AG09319 (cell line): Measurements from ENCODE around the gene VWA5B2.

ENCODE experiments used
- DNase-seq: peaks from one replicate; pipeline ENCODE4 v3.0.0-alpha.2; 2010; ENCODE audit warnings: low read depth; ENCODE audit errors: extremely low read depth
- CTCF ChIP-seq: IDR thresholded peaks from 2 replicates; pipeline ENCODE4 v1.5.1; 2011; ENCODE audit warnings: low read depth, mild to moderate bottlenecking, inconsistent platforms, low read length, moderate library complexity

VWA5B2 gene

GRCh38 chr3:184241447-184242296 is 12.3 kb downstream of the VWA5B2 start:
- no peak for DNase-seq
- peak; percentile 43 for TF ChIP-seq CTCF

GRCh38 chr3:184242297-184242685 is 12.9 kb downstream of the VWA5B2 start:
- no peak for DNase-seq
- no peak for TF ChIP-seq CTCF

- no peak for TF ChIP-seq CTCF
Observed at GRCh38 chr3:184248454-184249411, 19.3 kb downstream of the VWA5B2 start, which contains the start of gene ALG3. Gene ALG3 (minus strand): TSS chr3:184248962. CDS start chr3:184248940, 22 bp downstream.

GRCh38 chr3:184249412-184250166 is 20.2 kb downstream of the VWA5B2 start, which contains the start of gene EEF1AKMT4:
Gene EEF1AKMT4 (plus strand): TSS chr3:184249672. CDS start chr3:184249695, 23 bp downstream.
- TF ChIP-seq CTCF = no peak; the same call in none of the 2 replicates
- DNase-seq = peak; percentile 90

More at GRCh38 chr3:184248454-184249411, 19.3 kb downstream of the VWA5B2 start, which contains the start of gene ALG3:
- peak; percentile 76 for DNase-seq

GRCh38 chr3:184250167-184250828 is 20.9 kb downstream of the VWA5B2 start:
- peak; percentile 54 for DNase-seq
- TF ChIP-seq CTCF = peak; percentile 96

GRCh38 chr3:184255291-184256039 is 26.1 kb downstream of the VWA5B2 start:
- DNase-seq = no peak
- no peak for TF ChIP-seq CTCF
